HG02852 (cell line): Measurements from ENCODE around the gene CLTCL1.
"Not testable (repeated sequence)": the region's sequence is repeated elsewhere in the genome, so short reads cannot be mapped to it uniquely, and the experiment has no call there.

Source experiments
- ATAC-seq: cut with Tn5 transposase; IDR thresholded peaks from one replicate; pipeline ENCODE4 v1.9.1; 2021; ENCODE audit warnings: mild to moderate bottlenecking, moderate library complexity; ENCODE audit not compliant: unreplicated experiment

The CLTCL1 gene

DNA sequence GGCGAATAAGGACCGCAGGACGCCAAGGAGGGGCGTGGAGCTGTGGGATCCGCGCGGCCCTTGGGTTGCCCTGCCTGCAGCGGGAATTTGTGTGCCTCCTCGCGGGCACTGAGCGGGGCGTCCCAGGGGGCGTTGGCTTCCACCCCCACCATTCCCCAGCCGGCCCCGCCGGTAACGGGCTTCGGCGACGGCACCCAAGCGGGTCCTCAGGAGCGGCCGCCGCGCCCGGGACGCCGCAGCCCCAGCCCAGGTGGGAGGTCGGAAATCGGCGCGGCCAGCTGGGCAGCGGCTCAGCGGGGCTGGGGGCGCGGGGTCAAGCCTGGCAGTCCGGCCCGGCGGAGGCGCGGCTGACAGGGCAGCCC, 320 bp downstream of the CLTCL1 start:
- peak; percentile 43 for ATAC-seq

DNA sequence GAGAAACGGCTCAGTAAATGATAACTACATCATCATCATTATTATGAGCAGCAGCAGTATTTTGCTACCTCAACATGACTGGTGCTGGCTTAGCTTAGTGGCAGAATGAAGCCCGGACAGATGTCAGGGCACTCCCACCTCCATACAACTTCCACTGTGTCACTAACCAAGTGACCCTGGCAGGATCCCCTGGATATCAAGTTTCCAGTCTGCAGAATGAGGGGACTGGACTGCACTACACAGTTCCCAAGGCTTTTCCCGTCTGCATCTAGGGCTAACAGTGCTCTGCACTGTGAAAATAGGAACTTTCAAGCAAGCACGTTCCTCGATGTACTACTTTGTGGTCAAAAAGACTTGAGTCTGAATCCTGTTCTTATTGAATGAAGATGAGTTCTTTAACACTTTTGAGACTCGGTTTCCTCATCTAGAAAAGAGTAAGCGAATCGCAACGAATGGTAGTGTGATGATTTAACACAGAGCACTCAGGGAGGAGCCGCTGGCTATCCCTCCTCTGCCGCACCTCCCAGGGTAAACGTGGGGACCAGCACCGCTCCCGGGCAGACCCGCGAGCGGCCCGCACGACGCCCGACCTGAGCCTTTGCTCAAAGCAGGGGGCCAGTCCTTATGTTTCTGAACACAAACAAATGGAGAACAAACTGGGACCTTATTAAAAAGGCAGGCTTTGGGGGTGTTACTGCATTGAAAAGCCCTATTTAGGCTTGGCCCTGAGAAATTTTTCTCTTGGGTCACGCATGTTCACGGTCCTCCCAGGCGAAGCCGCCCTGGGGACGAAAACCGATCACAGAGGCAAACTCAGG, 910 bp downstream of the CLTCL1 start:
- ATAC-seq: no peak

DNA sequence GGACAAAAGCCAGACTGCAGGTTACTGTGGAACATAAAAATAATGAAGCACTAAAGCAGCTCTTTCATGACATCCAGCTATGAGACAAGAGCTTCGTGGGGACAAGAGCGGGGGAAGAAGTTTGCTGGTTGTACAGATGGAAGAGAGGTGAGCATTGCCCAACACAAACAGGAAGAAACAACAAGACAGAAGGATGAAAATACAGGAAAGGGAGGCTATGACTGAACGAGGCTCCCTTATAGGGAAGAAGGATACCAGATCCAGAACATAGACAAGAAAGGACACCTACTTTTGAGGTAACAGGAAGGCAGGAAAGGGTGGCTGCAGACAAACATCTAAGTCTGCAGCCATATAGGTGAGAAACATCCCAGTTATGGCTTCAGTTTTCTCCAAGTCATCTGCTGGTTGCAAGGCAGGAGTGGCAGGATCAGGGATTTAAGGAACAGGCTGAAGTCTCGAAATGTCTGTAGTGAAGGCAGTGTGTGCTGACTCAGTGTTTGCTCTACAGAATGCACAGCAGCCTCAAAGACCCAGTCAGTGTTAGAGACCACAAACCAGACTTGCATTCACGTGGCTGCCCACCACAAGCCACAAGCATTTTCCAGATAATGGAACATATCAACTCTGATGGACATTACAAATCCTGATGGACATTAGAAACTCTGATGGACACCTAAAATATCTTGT, 1.9 kb downstream of the CLTCL1 start:
- no peak for ATAC-seq

GRCh38 chr22:19287889-19288288, 3.6 kb downstream of the CLTCL1 start:
- no peak for ATAC-seq

GRCh38 chr22:19287076-19287707, 4.3 kb downstream of the CLTCL1 start:
- no peak for ATAC-seq

- ATAC-seq: no peak
Observed at GRCh38 chr22:19285831-19286230, 5.7 kb downstream of the CLTCL1 start.

- not testable (repeated sequence) for ATAC-seq
Observed at GRCh38 chr22:19279143-19279542, 12.4 kb downstream of the CLTCL1 start.

- no peak for ATAC-seq
Observed at GRCh38 chr22:19277785-19278184, 13.7 kb downstream of the CLTCL1 start.

- no peak for ATAC-seq
Observed at GRCh38 chr22:19275919-19276600, 15.5 kb downstream of the CLTCL1 start.

GRCh38 chr22:19275513-19275912, 16.0 kb downstream of the CLTCL1 start:
- ATAC-seq: no peak

DNA sequence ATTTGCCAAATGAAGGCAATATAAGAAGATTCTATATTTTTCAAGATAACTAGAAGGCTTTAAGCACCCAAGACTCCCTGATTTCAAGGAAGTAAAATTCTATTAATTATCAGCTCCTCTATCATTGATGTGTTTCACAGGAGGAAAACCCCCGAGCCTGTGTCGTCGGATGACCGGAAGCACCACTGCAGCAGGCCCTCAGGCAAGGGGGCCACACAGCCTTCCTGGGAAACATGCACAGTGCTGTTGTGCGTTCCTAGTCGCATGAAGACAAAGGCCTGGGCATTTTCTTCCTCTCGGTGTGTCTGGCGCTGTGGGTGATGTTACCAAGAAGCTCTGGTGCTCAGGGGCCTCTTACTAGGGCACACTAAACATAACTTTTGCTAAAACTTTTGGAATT, 16.4 kb downstream of the CLTCL1 start:
- ATAC-seq: no peak

- no peak for ATAC-seq
Observed at GRCh38 chr22:19271856-19272535, 19.5 kb downstream of the CLTCL1 start.

- ATAC-seq: no peak
Observed at GRCh38 chr22:19271273-19271855, 20.2 kb downstream of the CLTCL1 start.

GRCh38 chr22:19270873-19271272, 20.6 kb downstream of the CLTCL1 start:
- no peak for ATAC-seq

- no peak for ATAC-seq
Observed at GRCh38 chr22:19266547-19267086, 24.9 kb downstream of the CLTCL1 start.

- no peak for ATAC-seq
Observed at GRCh38 chr22:19265779-19266178, 25.7 kb downstream of the CLTCL1 start.

DNA sequence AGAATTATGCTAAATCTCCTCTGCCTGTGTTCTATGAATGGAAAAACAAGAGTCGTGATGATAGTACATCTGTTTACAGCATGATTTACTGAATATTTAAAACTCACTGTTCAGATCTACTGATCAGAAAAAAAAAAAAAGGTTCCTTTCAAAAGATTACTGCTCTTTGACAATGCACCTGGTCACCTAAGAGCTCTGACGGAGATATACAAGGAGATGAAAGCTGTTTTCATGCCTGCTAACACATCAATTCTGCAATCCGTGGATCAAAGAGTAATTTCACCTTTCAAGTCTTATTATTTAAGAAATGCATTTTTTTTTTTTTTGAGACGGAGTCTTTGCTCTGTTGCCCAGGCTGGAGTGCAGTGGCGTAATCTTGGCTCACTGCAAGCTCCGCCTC, 30.7 kb downstream of the CLTCL1 start:
- no peak for ATAC-seq

- ATAC-seq: no peak
Observed at GRCh38 chr22:19260194-19260593, 31.3 kb downstream of the CLTCL1 start.

DNA sequence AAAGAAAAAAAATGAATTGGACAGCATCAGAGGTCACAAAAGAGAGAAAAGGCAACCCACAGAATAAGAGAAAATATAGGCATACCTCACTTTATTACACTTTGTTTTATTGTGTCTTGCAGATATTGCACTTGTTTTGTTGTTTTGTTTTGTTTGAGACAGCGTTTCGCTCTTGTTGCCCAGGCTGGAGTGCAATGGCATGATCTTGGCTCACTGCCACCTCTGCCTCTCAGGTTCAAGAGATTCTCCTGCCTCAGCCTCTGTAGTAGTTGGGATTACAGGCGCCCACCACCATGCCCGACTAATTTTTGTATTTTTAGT, 32.6 kb downstream of the CLTCL1 start:
- ATAC-seq: not testable (repeated sequence)

- no peak for ATAC-seq
Observed at GRCh38 chr22:19258371-19258770, 33.1 kb downstream of the CLTCL1 start.
